ENCODE measurements around the gene PLEKHG4. TPM values are rescaled to one million over a fixed set of nuclear protein-coding genes. Genes with fewer than 3 reads are reported as not detected.

Gene PLEKHG4
- total RNA-seq, 1 donor from 2014 or later = 9.5 TPM

DNA sequence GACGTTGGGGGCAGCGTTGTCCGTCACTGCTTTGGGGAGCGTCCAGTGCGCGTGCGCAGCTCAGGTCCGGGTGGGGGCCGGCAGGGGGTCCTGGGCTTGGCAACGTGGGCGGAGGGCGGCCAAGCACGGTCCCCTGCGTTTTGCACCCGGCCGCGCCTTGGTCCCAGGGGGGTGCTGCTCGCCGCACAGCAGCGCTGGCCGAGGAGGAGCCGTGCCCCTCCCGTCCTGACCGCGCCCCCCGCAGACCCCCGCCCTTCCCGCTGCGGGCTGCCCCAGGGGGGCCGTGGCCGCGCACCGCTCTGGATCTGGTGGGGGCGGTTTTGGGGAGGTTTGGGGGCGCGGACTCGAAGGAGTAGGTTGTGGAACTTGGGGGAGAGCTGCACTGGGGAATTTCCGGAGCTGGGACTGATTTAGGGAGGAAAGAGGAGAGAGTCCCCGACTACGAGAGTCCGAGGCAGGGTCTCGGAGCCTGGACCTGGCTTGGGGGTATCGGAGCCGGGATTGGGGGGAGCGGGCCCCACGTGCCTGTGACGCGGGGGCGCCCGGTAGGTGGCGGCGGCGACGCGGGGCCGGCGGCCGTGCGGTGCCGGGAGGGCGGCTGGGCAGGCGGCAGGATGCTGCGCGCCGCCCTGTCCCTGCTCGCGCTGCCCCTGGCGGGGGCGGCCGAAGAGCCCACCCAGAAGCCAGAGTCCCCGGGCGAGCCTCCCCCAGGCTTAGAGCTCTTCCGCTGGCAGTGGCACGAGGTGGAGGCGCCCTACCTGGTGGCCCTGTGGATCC lies 30.7 kb upstream of the PLEKHG4 start, which contains the start of gene SLC9A5:
SLC9A5 (plus strand) TSS at position 579 of the 777 bp plus-strand sequence; CDS start at position 615, 36 bp downstream.
- Mint-ChIP-seq H3K4me1 (ENCODE audit: unreplicated experiment) (peaks cover 53% of the 10 kb centered on the region), H3K27me3 (ENCODE audit: unreplicated experiment) (peaks cover 14% of the 10 kb centered on the region), H3K36me3 (ENCODE audit: low read depth, unreplicated experiment) (peaks cover 4% of the 10 kb centered on the region)

GRCh38 chr16:67249178-67250044 lies 29.9 kb upstream of the PLEKHG4 start:
- Mint-ChIP-seq H3K36me3 (ENCODE audit: low read depth, unreplicated experiment) (peaks cover 4% of the 10 kb centered on the region), H3K4me3 (ENCODE audit: unreplicated experiment) (peak overlapping the region; percentile 92), H3K4me1 (ENCODE audit: unreplicated experiment) (peaks cover 46% of the 10 kb centered on the region), H3K9me3 (ENCODE audit: unreplicated experiment) (no peaks in the 10 kb centered on the region), H3K27me3 (ENCODE audit: unreplicated experiment) (peaks cover 14% of the 10 kb centered on the region), H3K27ac (ENCODE audit: unreplicated experiment) (peak overlapping the region; percentile 22)
- no peak for TF ChIP-seq CTCF (IDR thresholded peaks at IDR 0.05; ENCODE audit: unreplicated experiment)
- DNase-seq (ENCODE audit: low spot score) = no peak

More for the DNA sequence above, 30.7 kb upstream of the PLEKHG4 start, which contains the start of gene SLC9A5:
- Mint-ChIP-seq H3K27ac (ENCODE audit: unreplicated experiment) (peak within 1 kb of the TSS; percentile 62), H3K9me3 (ENCODE audit: unreplicated experiment) (no peaks in the 10 kb centered on the region), H3K4me3 (ENCODE audit: unreplicated experiment) (peak within 1 kb of the TSS; percentile 94)
- TF ChIP-seq CTCF (IDR thresholded peaks at IDR 0.05; ENCODE audit: unreplicated experiment) = no peak
- peak; percentile 48 for DNase-seq (ENCODE audit: low spot score)

DNA sequence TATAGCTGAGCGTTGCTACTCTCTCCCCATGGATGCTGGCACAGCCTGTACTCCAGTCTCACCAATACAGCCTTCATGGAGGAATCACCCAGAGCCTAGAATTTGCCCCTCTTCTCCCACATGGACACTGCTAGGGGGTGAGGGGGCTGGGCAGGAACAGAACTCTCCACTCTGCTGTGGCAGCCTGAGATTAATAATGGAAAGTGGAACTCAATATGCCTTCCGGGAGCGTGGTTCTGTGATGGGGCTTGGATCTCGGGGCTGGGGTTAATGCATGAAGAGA lies 29.3 kb upstream of the PLEKHG4 start:
- no peak for TF ChIP-seq CTCF (IDR thresholded peaks at IDR 0.05; ENCODE audit: unreplicated experiment)
- Mint-ChIP-seq H3K4me1 (ENCODE audit: unreplicated experiment) (peaks cover 40% of the 10 kb centered on the region), H3K27me3 (ENCODE audit: unreplicated experiment) (peaks cover 14% of the 10 kb centered on the region), H3K9me3 (ENCODE audit: unreplicated experiment) (no peaks in the 10 kb centered on the region), H3K4me3 (ENCODE audit: unreplicated experiment) (peak overlapping the region; percentile 92), H3K27ac (ENCODE audit: unreplicated experiment) (peak overlapping the region; percentile 22), H3K36me3 (ENCODE audit: low read depth, unreplicated experiment) (peaks cover 4% of the 10 kb centered on the region)
- no peak for DNase-seq (ENCODE audit: low spot score)

DNA sequence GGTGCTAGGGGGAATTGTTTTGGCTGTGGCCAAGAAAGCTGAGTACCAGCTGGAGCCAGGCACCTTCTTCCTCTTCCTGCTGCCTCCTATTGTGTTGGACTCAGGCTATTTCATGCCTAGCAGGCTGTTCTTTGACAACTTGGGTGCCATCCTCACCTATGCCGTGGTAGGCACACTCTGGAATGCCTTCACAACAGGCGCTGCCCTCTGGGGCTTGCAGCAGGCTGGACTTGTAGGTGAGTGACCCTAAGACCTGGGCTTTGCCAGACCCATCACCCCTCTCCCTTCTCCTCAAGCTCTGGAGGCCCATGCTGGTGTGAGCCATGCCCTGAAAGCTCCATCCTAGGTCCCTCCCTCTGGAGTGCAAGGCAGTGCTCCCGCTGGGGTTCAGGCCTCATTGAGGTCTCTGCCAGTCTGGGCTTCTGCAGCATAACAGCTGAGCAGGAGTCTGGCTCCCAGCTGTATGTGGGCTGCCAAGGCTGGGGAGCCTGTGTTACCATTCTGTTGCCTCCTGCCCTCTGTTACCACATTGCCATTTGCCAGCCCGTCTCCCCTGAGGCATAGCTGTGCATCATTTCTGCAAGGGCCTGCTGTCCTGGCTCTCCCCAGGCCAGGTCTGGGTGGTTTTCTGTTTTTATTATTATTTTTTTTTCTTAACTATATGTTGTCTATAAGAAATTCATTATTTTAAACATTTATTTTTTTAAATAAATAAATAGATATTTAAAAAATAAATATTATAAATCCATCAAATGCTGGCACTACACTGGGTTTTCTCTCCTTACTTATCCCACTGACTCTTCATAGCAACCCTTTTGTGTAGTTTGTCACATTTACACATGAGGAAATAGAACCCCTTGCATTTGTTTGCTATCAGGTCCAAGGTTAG lies 26.5 kb upstream of the PLEKHG4 start:
- peaks cover 15% of the 10 kb centered on the region for H3K36me3 Mint-ChIP-seq (ENCODE audit: low read depth, unreplicated experiment)
- DNase-seq (ENCODE audit: low spot score) = no peak
- peaks cover 32% of the 10 kb centered on the region for H3K4me1 Mint-ChIP-seq (ENCODE audit: unreplicated experiment)
- H3K4me3 Mint-ChIP-seq (ENCODE audit: unreplicated experiment) = no peak overlapping the region
- H3K9me3 Mint-ChIP-seq (ENCODE audit: unreplicated experiment) = no peaks in the 10 kb centered on the region
- no peak for TF ChIP-seq CTCF (IDR thresholded peaks at IDR 0.05; ENCODE audit: unreplicated experiment)
- no peak overlapping the region for H3K27ac Mint-ChIP-seq (ENCODE audit: unreplicated experiment)
- peaks cover 13% of the 10 kb centered on the region for H3K27me3 Mint-ChIP-seq (ENCODE audit: unreplicated experiment)

All from endothelial cell (in vitro differentiated cells).